WI38 (cell line): Measurements from ENCODE around the gene SPPL2B.
"Not testable (repeated sequence)": the region's sequence is repeated elsewhere in the genome, so short reads cannot be mapped to it uniquely, and the experiment has no call there.

Experiments
- H3K4me3 ChIP-seq: 2 replicates; pipeline ENCODE4 v1.5.1; 2011; ENCODE audit warnings: low read depth, mild to moderate bottlenecking, control low read depth, low read length
- CTCF ChIP-seq: IDR thresholded peaks from 2 replicates; pipeline ENCODE4 v1.5.1; 2012; ENCODE audit warnings: low read depth, mild to moderate bottlenecking, control low read depth, low read length

SPPL2B gene

GRCh38 chr19:2389594-2389993 lies 61.1 kb downstream of the SPPL2B start:
- no peak overlapping the region for H3K4me3 ChIP-seq
- no peak for TF ChIP-seq CTCF

- no peak overlapping the region for H3K4me3 ChIP-seq
- peak; percentile 78 for TF ChIP-seq CTCF
Observed at GRCh38 chr19:2391118-2391725, 62.7 kb downstream of the SPPL2B start.

GRCh38 chr19:2392366-2392765 lies 63.9 kb downstream of the SPPL2B start:
- TF ChIP-seq CTCF, result no peak
- no peak overlapping the region for H3K4me3 ChIP-seq

- not testable (repeated sequence) for H3K4me3 ChIP-seq
Observed at GRCh38 chr19:2392899-2393298, 64.4 kb downstream of the SPPL2B start.

- H3K4me3 ChIP-seq, result no peak overlapping the region
- no peak for TF ChIP-seq CTCF
Observed at GRCh38 chr19:2394054-2394441, 65.6 kb downstream of the SPPL2B start.

GRCh38 chr19:2394442-2395292 lies 66.2 kb downstream of the SPPL2B start:
- TF ChIP-seq CTCF, result no peak
- H3K4me3 ChIP-seq, result no peak overlapping the region

GRCh38 chr19:2395293-2395829 lies 66.9 kb downstream of the SPPL2B start:
- H3K4me3 ChIP-seq, result not testable (repeated sequence)

- H3K4me3 ChIP-seq, result not testable (repeated sequence)
Observed at GRCh38 chr19:2397173-2397572, 68.7 kb downstream of the SPPL2B start.
